ENCODE measurements around the gene SARNP.
A peak's percentile ranks its signal among the peaks of the same experiment; 100 is the strongest.

SARNP gene

GRCh38 chr12:55827806-55828205, 10.3 kb upstream of the SARNP start:
- no peak overlapping the region; the same call in 1 of the 2 replicates for H3K9ac ChIP-seq
- 0 out of 2 replicates have a peak overlapping the region, but pooled peaks have one; percentile 84 for H3K27ac ChIP-seq
- TF ChIP-seq Cebpa-rat (IDR thresholded peaks at IDR 0.05) = no peak
- peak overlapping the region; percentile 92 for H3K4me2 ChIP-seq
- no peaks in the 10 kb centered on the region for H3K9me3 ChIP-seq
- peaks cover 20% of the 10 kb centered on the region for H4K20me1 ChIP-seq
- peaks cover 64% of the 10 kb centered on the region for H3K4me1 ChIP-seq
- H3K36me3 ChIP-seq = peaks cover 37% of the 10 kb centered on the region
- H3K4me3 ChIP-seq = peak overlapping the region; percentile 88
- no peaks in the 10 kb centered on the region for H3K27me3 ChIP-seq

DNA sequence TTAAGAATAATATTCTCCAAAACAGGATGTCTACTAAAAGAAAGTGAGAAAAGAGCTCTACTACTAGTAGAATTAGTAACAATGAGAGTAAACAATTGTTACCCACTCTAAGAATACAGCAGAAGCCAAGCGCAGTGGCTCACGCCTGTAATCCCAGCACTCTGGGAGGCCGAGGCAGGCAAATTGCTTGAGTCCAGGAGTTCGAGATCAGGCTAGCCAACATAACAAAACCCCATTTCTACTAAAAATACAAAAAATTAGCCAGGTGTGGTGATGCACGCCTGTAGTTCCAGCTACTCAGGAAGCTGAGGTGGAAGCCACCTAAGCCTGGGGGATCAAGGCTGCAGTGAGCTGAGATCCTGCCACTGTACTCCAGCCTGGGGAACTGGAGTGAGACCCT, 7.2 kb upstream of the SARNP start:
- peaks cover 47% of the 10 kb centered on the region for H3K4me1 ChIP-seq
- H3K27ac ChIP-seq = no peak overlapping the region
- peaks cover 68% of the 10 kb centered on the region for H3K36me3 ChIP-seq
- H3K4me2 ChIP-seq = peak overlapping the region; percentile 92
- no peaks in the 10 kb centered on the region for H3K9me3 ChIP-seq
- H3K4me3 ChIP-seq = no peak overlapping the region
- H3K9ac ChIP-seq = no peak overlapping the region
- TF ChIP-seq Cebpa-rat (IDR thresholded peaks at IDR 0.05) = no peak
- peaks cover 26% of the 10 kb centered on the region for H4K20me1 ChIP-seq
- H3K27me3 ChIP-seq = no peaks in the 10 kb centered on the region

DNA sequence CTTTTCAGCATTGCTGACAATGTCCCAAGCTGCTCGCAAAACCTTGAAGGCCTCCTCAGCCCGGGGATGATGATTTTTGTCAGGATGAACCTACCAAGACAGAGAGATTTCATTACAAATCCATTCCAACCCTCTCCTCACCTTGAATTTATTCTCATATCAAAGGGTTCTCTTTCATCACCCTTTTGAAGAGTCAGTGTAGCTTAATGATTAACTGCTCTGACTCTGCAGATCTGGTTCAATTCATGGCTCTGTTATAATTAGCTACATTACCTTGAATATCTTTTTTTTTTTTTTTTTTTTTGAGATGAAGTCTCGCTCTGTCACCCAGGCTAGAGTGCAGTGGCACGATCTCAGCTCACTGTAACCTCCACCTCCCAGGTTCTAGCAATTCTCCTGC, 5.9 kb upstream of the SARNP start:
- Histone ChIP-seq H3K27ac (no peak overlapping the region), H3K4me3 (no peak overlapping the region), H3K4me1 (peaks cover 52% of the 10 kb centered on the region), H3K9me3 (no peaks in the 10 kb centered on the region), H3K4me2 (no peak overlapping the region), H3K36me3 (peaks cover 77% of the 10 kb centered on the region), H3K27me3 (no peaks in the 10 kb centered on the region), H4K20me1 (peaks cover 33% of the 10 kb centered on the region), H3K9ac (no peak overlapping the region)
- TF ChIP-seq Cebpa-rat (IDR thresholded peaks at IDR 0.05) = no peak

- Histone ChIP-seq H3K27ac (no peak overlapping the region), H3K4me1 (peaks cover 42% of the 10 kb centered on the region), H3K27me3 (no peaks in the 10 kb centered on the region), H3K36me3 (peaks cover 65% of the 10 kb centered on the region), H3K4me3 (no peak overlapping the region), H4K20me1 (peaks cover 35% of the 10 kb centered on the region), H3K4me2 (no peak overlapping the region), H3K9ac (no peak overlapping the region), H3K9me3 (no peaks in the 10 kb centered on the region)
- no peak for TF ChIP-seq Cebpa-rat (IDR thresholded peaks at IDR 0.05)
Measured at GRCh38 chr12:55822228-55822627, 4.7 kb upstream of the SARNP start.

DNA sequence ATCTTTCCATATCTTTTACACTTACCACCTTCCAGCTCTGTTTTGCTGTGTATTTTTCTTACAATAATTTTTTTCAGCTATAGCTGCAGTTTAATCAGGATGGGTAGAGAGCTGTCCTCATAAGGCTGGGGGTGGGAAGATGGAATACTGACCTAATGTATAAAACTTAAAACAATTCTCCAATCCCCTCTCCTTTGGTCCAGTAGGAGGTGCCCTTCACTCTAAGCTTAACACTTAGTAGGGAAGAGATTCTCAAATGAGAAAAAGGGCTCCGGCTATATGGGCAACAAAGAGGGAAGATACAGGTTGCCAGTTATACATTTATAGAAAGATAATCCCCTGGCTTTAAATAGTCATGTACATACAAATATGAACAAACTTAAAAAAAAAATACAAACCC, 3.2 kb upstream of the SARNP start:
- Histone ChIP-seq H3K27ac (no peak overlapping the region), H3K36me3 (peaks cover 65% of the 10 kb centered on the region), H3K9ac (no peak overlapping the region), H3K9me3 (no peaks in the 10 kb centered on the region), H3K4me2 (no peak overlapping the region), H3K4me3 (no peak overlapping the region), H3K27me3 (no peaks in the 10 kb centered on the region), H3K4me1 (peaks cover 36% of the 10 kb centered on the region), H4K20me1 (peaks cover 50% of the 10 kb centered on the region)
- TF ChIP-seq Cebpa-rat (IDR thresholded peaks at IDR 0.05) = no peak

- no peak for TF ChIP-seq Cebpa-rat (IDR thresholded peaks at IDR 0.05)
- Histone ChIP-seq H3K4me1 (peaks cover 37% of the 10 kb centered on the region), H3K9ac (peak overlapping the region; percentile 82), H3K27me3 (no peaks in the 10 kb centered on the region), H4K20me1 (peaks cover 56% of the 10 kb centered on the region), H3K36me3 (peaks cover 71% of the 10 kb centered on the region), H3K9me3 (no peaks in the 10 kb centered on the region), H3K4me2 (peak overlapping the region; percentile 96), H3K27ac (peak overlapping the region; percentile 31; the same call in 1 of the 2 replicates), H3K4me3 (peak overlapping the region; percentile 87)
Measured at GRCh38 chr12:55818886-55819285, 1.4 kb upstream of the SARNP start.

GRCh38 chr12:55818140-55818728, 710 bp upstream of the SARNP start:
- H3K4me2 ChIP-seq = peak overlapping the region; percentile 96
- peaks cover 37% of the 10 kb centered on the region for H3K4me1 ChIP-seq
- peak overlapping the region; percentile 31 for H3K27ac ChIP-seq
- H3K36me3 ChIP-seq = peaks cover 71% of the 10 kb centered on the region
- H3K27me3 ChIP-seq = no peaks in the 10 kb centered on the region
- peak overlapping the region; percentile 82 for H3K9ac ChIP-seq
- peak overlapping the region; percentile 87 for H3K4me3 ChIP-seq
- no peak for TF ChIP-seq Cebpa-rat (IDR thresholded peaks at IDR 0.05)
- H4K20me1 ChIP-seq = peaks cover 56% of the 10 kb centered on the region
- H3K9me3 ChIP-seq = no peaks in the 10 kb centered on the region

- Histone ChIP-seq H3K36me3 (peaks cover 65% of the 10 kb centered on the region), H3K27ac (peak overlapping the region; percentile 86), H3K27me3 (no peaks in the 10 kb centered on the region), H4K20me1 (peaks cover 62% of the 10 kb centered on the region), H3K4me1 (peaks cover 37% of the 10 kb centered on the region), H3K4me2 (peak overlapping the region; percentile 83), H3K4me3 (peak overlapping the region; percentile 87), H3K9ac (peak overlapping the region; percentile 93), H3K9me3 (no peaks in the 10 kb centered on the region)
- TF ChIP-seq Cebpa-rat (IDR thresholded peaks at IDR 0.05) = no peak
Measured at GRCh38 chr12:55816881-55817344, 611 bp downstream of the SARNP start.

DNA sequence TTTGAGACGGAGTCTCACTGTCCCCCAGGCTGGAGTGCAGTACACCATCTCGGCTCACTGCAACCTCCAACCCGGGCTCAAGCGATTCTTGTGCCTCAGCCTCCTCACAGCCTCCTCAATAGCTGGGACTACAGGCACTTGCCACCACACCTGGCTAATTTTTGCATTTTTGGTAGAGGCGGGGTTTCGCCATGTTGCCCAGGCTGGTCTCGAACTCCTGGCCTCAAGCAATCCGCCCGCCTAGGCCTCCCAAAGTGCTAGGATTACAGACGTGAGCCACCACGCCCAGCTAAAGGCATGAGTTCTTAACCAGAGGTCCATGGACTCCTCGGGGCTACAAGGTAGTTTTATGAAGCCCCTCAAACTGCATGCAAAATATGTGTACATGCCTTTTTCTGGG, 2.1 kb downstream of the SARNP start:
- no peaks in the 10 kb centered on the region for H3K9me3 ChIP-seq
- peaks cover 65% of the 10 kb centered on the region for H3K36me3 ChIP-seq
- H3K4me2 ChIP-seq = peak overlapping the region; percentile 83
- H4K20me1 ChIP-seq = peaks cover 76% of the 10 kb centered on the region
- H3K27ac ChIP-seq = no peak overlapping the region
- no peak overlapping the region for H3K4me3 ChIP-seq
- peaks cover 37% of the 10 kb centered on the region for H3K4me1 ChIP-seq
- H3K9ac ChIP-seq = peak overlapping the region; percentile 46
- H3K27me3 ChIP-seq = no peaks in the 10 kb centered on the region
- no peak for TF ChIP-seq Cebpa-rat (IDR thresholded peaks at IDR 0.05)

- peaks cover 89% of the 10 kb centered on the region for H4K20me1 ChIP-seq
- no peak overlapping the region for H3K27ac ChIP-seq
- peaks cover 35% of the 10 kb centered on the region for H3K4me1 ChIP-seq
- no peak for TF ChIP-seq Cebpa-rat (IDR thresholded peaks at IDR 0.05)
- no peak overlapping the region for H3K4me2 ChIP-seq
- H3K9me3 ChIP-seq = no peaks in the 10 kb centered on the region
- H3K27me3 ChIP-seq = no peaks in the 10 kb centered on the region
- H3K36me3 ChIP-seq = peaks cover 63% of the 10 kb centered on the region
- no peak overlapping the region for H3K9ac ChIP-seq
- H3K4me3 ChIP-seq = no peak overlapping the region
Measured at GRCh38 chr12:55814257-55814656, 3.3 kb downstream of the SARNP start.
